ENCODE data around the gene INHBA. TPM values are rescaled to one million over a fixed set of nuclear protein-coding genes. Genes with fewer than 3 reads are reported as not detected.

The INHBA gene
- not detected for total RNA-seq

DNA sequence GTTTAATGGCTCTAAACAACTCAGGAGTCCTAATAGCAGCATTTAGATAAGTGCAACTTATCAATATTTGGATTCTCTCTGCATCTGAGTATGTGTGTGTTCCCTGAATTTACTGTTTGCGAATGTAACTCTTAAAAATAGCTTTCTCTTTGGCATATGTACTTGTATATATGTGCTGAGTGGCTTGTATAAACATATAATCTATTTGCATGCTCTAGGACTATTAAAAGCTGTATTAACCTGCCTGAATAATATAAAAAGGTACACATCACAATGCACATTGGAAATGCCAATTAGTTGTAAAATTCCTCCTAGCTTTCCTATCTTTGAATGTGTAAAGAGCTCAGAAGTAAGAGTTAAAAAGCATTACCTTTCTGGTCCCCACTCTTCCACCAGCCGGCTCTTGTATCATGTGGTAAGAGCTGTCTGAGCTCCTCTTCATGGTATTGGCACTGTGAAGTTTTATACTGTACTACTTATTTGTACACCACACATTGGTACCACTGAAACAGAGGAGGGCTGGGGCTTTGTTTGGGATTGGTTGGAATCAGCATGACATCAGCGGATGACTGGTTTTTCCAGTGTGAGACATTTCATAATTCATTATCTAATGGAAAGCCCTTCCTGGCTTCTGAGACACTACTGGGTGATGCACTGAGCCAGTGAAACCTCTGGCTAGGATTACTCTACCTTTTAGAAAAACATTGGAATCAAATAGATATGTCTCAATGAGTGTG lies at the start of gene INHBA:
INHBA (minus strand) TSS at position 456 of the 737 bp plus-strand sequence. CDS start 2,716 bp downstream, outside the sequence.
- Mint-ChIP-seq H3K4me3 (no peak within 1 kb of the TSS), H3K4me1 (peaks cover 14% of the 10 kb centered on the region), H3K9me3 (no peaks in the 10 kb centered on the region), H3K36me3 (ENCODE audit: low read depth) (no peaks in the 10 kb centered on the region), H3K27ac (no peak within 1 kb of the TSS), H3K27me3 (peaks cover 62% of the 10 kb centered on the region)
- POLR2A ChIA-PET = no interaction called here
- DNase-seq = no peak
- CTCF ChIA-PET = interaction anchor here (0.5 kb wide), 1 partner anchor 1377 kb away, joined by 3 read pairs; no protein-coding TSS in a partner anchor

DNA sequence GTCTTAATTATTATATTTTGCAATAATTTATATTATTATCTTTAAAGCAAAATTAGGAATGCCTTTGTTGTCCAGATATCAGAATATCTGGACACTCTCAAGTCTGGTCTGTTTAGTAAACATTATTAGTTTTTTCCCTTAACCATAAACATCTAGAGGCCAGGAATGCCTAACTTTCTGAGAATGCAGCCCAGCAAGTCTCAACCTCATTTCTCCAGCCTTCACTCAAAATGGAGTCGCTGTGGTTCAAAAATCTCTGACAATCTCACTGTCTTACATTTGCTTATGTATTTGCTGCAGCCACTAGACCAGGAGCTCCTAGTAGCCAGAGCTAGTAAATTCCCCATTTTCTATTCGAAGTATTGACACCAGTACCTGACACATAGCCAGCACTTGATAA lies 49.7 kb upstream of the INHBA start:
- ChIA-PET CTCF (no interaction called here), POLR2A (no interaction called here)
- Mint-ChIP-seq H3K27me3 (no peaks in the 10 kb centered on the region), H3K4me1 (no peaks in the 10 kb centered on the region), H3K36me3 (ENCODE audit: low read depth) (no peaks in the 10 kb centered on the region), H3K9me3 (peaks cover 9% of the 10 kb centered on the region), H3K27ac (no peak overlapping the region), H3K4me3 (no peak overlapping the region)
- DNase-seq = no peak

GRCh38 chr7:41750661-41751540 lies 48.0 kb upstream of the INHBA start:
- CTCF ChIA-PET = no interaction called here

DNA sequence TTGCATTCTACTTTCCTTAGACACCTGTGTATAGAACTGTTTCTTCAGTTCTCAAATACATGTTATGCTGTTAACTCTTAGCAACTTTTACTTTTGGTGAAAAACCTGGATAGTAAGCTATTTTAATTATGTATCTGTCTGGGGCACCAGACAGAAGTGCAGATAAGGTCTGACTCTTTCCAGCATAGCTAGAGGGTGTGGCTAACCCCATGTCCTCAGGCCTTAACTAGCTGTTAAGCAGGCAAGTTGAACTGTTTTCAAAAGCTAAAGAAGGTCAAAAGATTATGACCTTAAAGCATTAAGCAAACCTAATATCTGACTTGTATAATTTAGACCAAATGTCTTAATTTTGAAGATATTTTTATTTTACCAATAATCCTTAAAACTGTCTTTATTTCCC lies 45.1 kb upstream of the INHBA start:
- no peaks in the 10 kb centered on the region for H3K27me3 Mint-ChIP-seq
- ChIA-PET CTCF (no interaction called here), POLR2A (no interaction called here)
- H3K9me3 Mint-ChIP-seq = peaks cover 7% of the 10 kb centered on the region
- H3K36me3 Mint-ChIP-seq (ENCODE audit: low read depth) = no peaks in the 10 kb centered on the region
- H3K4me1 Mint-ChIP-seq = no peaks in the 10 kb centered on the region
- H3K4me3 Mint-ChIP-seq = no peak overlapping the region
- H3K27ac Mint-ChIP-seq = no peak overlapping the region
- no peak for DNase-seq

More at GRCh38 chr7:41750661-41751540, 48.0 kb upstream of the INHBA start:
- POLR2A ChIA-PET = no interaction called here
- Mint-ChIP-seq H3K4me1 (no peaks in the 10 kb centered on the region), H3K4me3 (no peak overlapping the region), H3K36me3 (ENCODE audit: low read depth) (no peaks in the 10 kb centered on the region), H3K27me3 (no peaks in the 10 kb centered on the region), H3K9me3 (peaks cover 3% of the 10 kb centered on the region), H3K27ac (no peak overlapping the region)
- no peak for DNase-seq

DNA sequence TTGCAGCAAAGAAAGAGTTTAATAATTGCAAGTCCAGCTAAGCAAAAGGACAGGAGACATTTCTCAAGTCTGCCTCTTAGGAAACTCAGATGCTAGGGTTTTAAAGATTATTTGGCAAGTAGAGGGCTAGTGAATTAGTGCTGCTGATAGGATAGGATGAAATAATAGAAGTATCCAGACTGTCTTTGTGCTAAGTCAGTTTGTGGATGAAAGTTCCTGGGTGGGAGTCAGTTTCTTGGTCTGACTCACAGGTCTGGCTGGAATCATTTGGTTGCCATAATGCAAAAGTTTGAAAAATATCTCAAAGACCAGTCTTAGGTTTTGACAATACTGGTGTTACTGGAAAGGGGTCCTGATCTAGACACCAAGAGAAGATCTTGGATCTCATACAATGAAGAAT lies 42.6 kb upstream of the INHBA start:
- ChIA-PET POLR2A (no interaction called here), CTCF (no interaction called here)

GRCh38 chr7:41744161-41744560 lies 41.3 kb upstream of the INHBA start:
- Mint-ChIP-seq H3K36me3 (ENCODE audit: low read depth) (no peaks in the 10 kb centered on the region), H3K27me3 (no peaks in the 10 kb centered on the region), H3K27ac (no peak overlapping the region), H3K4me3 (no peak overlapping the region), H3K9me3 (peaks cover 21% of the 10 kb centered on the region), H3K4me1 (no peaks in the 10 kb centered on the region)
- POLR2A ChIA-PET = no interaction called here
- DNase-seq = no peak
- CTCF ChIA-PET = no interaction called here

More for the DNA sequence above, 42.6 kb upstream of the INHBA start:
- Mint-ChIP-seq H3K27ac (no peak overlapping the region), H3K4me1 (no peaks in the 10 kb centered on the region), H3K27me3 (no peaks in the 10 kb centered on the region), H3K9me3 (peaks cover 21% of the 10 kb centered on the region), H3K36me3 (ENCODE audit: low read depth) (no peaks in the 10 kb centered on the region), H3K4me3 (no peak overlapping the region)
- DNase-seq = no peak

- POLR2A ChIA-PET = no interaction called here
- Mint-ChIP-seq H3K9me3 (peaks cover 21% of the 10 kb centered on the region), H3K4me1 (no peaks in the 10 kb centered on the region), H3K4me3 (no peak overlapping the region), H3K36me3 (ENCODE audit: low read depth) (no peaks in the 10 kb centered on the region), H3K27ac (no peak overlapping the region), H3K27me3 (no peaks in the 10 kb centered on the region)
- CTCF ChIA-PET = no interaction called here
- no peak for DNase-seq
Measured at GRCh38 chr7:41742401-41743020, 39.6 kb upstream of the INHBA start.

- ChIA-PET CTCF (no interaction called here), POLR2A (no interaction called here)
- H3K4me1 Mint-ChIP-seq = no peaks in the 10 kb centered on the region
- no peaks in the 10 kb centered on the region for H3K36me3 Mint-ChIP-seq (ENCODE audit: low read depth)
- H3K9me3 Mint-ChIP-seq = peaks cover 20% of the 10 kb centered on the region
- H3K27ac Mint-ChIP-seq = no peak overlapping the region
- H3K27me3 Mint-ChIP-seq = peaks cover 4% of the 10 kb centered on the region
- no peak for DNase-seq
- no peak overlapping the region for H3K4me3 Mint-ChIP-seq
Measured at GRCh38 chr7:41738806-41739205, 35.9 kb upstream of the INHBA start.

DNA sequence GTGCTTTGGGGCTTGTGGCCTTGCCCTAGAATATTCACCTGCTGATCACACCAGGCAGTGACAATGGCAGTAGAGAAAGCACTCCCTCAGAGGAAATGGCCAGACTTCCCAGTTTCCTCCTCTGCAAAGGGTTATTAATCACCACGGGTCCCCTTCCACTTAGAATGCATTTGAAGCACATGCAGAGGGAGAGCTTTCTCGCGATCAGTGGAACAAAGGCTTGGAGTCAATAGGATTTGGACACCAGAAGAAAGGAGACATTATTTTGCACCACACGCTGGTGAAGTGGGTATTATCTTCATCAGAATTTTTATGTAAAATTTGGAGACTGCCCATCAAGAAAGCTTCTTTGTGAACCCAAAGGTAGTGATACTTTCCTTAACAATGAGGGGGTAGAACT lies 35.4 kb upstream of the INHBA start:
- H3K36me3 Mint-ChIP-seq (ENCODE audit: low read depth) = no peaks in the 10 kb centered on the region
- H3K9me3 Mint-ChIP-seq = peaks cover 15% of the 10 kb centered on the region
- POLR2A ChIA-PET = no interaction called here
- CTCF ChIA-PET = no interaction called here
- no peaks in the 10 kb centered on the region for H3K4me1 Mint-ChIP-seq
- DNase-seq = no peak
- H3K4me3 Mint-ChIP-seq = no peak overlapping the region
- H3K27me3 Mint-ChIP-seq = peaks cover 8% of the 10 kb centered on the region
- no peak overlapping the region for H3K27ac Mint-ChIP-seq

DNA sequence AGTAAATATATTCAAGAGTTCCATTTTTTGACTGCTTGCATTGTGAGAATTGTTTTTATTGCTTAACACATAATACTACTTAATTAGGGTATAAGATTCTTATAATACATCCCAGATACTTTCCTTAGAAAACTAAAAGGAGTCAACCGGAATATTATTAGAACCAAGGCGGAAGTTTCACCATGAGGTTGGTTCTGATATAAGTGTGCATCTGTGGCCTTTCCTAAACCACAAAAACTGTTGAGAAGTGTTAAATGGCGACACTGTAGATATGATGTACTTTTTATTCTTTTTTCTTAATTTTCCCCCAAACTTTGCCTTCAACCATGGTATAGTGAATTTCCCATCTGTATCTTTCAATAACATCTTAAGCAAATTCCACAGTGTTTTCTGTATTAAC lies 32.3 kb upstream of the INHBA start:
- Mint-ChIP-seq H3K4me3 (no peak overlapping the region), H3K27me3 (peaks cover 8% of the 10 kb centered on the region), H3K36me3 (ENCODE audit: low read depth) (no peaks in the 10 kb centered on the region), H3K9me3 (peaks cover 1% of the 10 kb centered on the region), H3K4me1 (peaks cover 10% of the 10 kb centered on the region), H3K27ac (no peak overlapping the region)
- ChIA-PET CTCF (no interaction called here), POLR2A (no interaction called here)
- no peak for DNase-seq

DNA sequence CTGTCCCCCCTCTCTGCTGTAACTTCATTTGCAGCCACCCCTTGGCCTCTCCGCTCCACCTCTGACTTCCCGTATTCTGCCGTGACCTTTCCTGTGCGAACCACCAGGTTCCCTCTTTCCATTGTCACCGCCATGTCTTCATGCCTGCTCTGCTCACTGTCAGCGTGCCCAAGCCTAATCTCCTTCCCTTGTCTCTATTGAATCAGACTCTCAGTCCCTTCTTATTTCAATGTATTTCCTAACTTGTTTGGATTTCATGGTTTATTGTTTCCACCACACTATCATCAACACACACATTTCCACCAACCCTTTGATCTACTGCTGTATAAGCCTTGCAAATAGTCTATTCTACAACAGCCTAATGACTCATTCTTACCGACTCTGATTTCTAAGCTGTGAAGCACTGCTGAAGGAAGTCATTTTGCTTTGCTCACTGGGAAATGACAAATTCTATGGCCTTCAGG lies 30.0 kb upstream of the INHBA start:
- CTCF ChIA-PET = interaction anchor here (1.0 kb wide), 1 partner anchor 1500 kb away, joined by 3 read pairs; no protein-coding TSS in a partner anchor
- DNase-seq = no peak
- POLR2A ChIA-PET = no interaction called here
- peaks cover 9% of the 10 kb centered on the region for H3K27me3 Mint-ChIP-seq
- no peak overlapping the region for H3K27ac Mint-ChIP-seq
- peaks cover 10% of the 10 kb centered on the region for H3K4me1 Mint-ChIP-seq
- no peaks in the 10 kb centered on the region for H3K36me3 Mint-ChIP-seq (ENCODE audit: low read depth)
- no peak overlapping the region for H3K4me3 Mint-ChIP-seq
- peaks cover 1% of the 10 kb centered on the region for H3K9me3 Mint-ChIP-seq

- no peak for DNase-seq
- no peak overlapping the region for H3K27ac Mint-ChIP-seq
- peaks cover 1% of the 10 kb centered on the region for H3K9me3 Mint-ChIP-seq
- H3K36me3 Mint-ChIP-seq (ENCODE audit: low read depth) = no peaks in the 10 kb centered on the region
- H3K27me3 Mint-ChIP-seq = peaks cover 9% of the 10 kb centered on the region
- H3K4me3 Mint-ChIP-seq = no peak overlapping the region
- ChIA-PET POLR2A (no interaction called here), CTCF (interaction anchor here (0.6 to 1.0 kb wide), 2 partner anchors 974 to 1500 kb away, joined by 3 read pairs; no protein-coding TSS in a partner anchor)
- H3K4me1 Mint-ChIP-seq = peaks cover 10% of the 10 kb centered on the region
Measured at GRCh38 chr7:41732436-41732785, 29.5 kb upstream of the INHBA start.
